ENCODE measurements around the gene CDC14B. TPM values are rescaled to one million over a fixed set of nuclear protein-coding genes. Genes with fewer than 3 reads are reported as not detected.

CDC14B gene
- total RNA-seq, 2 experiments from 2014 or later = 0.62 to 0.89 TPM

DNA sequence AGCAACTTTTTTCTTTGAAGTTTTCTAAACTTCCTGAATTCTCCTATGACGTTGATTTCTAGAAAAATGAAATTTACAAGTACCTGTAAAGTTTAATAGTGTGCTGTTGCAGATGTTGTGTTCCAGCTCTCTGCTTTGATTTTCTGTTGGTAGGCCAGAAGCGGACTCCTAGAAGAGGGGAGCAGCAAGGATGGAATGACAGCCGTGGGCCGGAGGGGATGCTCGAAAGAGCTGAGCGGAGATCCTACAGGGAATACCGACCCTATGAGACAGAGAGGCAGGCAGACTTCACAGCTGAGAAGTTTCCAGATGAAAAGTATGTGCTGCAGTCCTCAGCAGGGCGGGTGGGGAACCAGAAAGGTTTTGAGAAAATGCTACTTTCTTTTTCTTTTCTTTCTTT lies 161.4 kb downstream of the CDC14B start:
- intact Hi-C loops (cut with micrococcal nuclease) = no loop called here
- CTCF ChIA-PET = interaction anchor here (1.1 kb wide), 1 partner anchor 16 kb away, joined by 5 read pairs; no protein-coding TSS in a partner anchor
- peaks cover 8% of the 10 kb centered on the region for H3K36me3 Mint-ChIP-seq (ENCODE audit: low read depth)
- H3K4me1 Mint-ChIP-seq (ENCODE audit: low read depth) = peaks cover 18% of the 10 kb centered on the region
- H3K9me3 Mint-ChIP-seq = no peaks in the 10 kb centered on the region
- H3K27me3 Mint-ChIP-seq (ENCODE audit: low read depth) = no peaks in the 10 kb centered on the region
- no peak overlapping the region for H3K4me3 Mint-ChIP-seq
- H3K27ac Mint-ChIP-seq = no peak overlapping the region
- no peak for DNase-seq

DNA sequence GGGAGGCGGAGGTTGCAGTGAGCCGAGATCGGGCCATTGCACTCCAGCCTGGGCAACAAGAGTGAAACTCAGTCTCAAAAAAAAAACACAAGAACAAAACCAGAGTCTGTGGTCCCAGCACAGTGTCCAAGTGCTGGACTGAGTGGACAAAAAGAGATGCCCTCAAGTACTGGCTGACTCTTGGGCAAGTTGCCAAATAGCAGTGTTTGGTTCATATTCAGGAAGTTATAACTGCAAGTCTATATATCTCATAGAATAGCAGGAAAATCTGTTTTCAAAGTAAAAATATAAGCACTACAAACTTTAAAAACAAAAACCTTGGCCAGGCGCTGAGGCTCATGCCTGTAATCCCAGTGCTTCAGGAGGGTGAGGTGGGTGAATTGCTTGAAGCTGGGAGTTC lies 162.4 kb downstream of the CDC14B start:
- Mint-ChIP-seq H3K27ac (no peak overlapping the region), H3K9me3 (no peaks in the 10 kb centered on the region), H3K27me3 (ENCODE audit: low read depth) (no peaks in the 10 kb centered on the region), H3K4me1 (ENCODE audit: low read depth) (peaks cover 22% of the 10 kb centered on the region), H3K36me3 (ENCODE audit: low read depth) (peaks cover 8% of the 10 kb centered on the region), H3K4me3 (no peak overlapping the region)
- DNase-seq = no peak
- intact Hi-C loops (cut with micrococcal nuclease) = no loop called here
- CTCF ChIA-PET = interaction anchor here (1.1 kb wide), 1 partner anchor 15 kb away, joined by 5 read pairs; no protein-coding TSS in a partner anchor

DNA sequence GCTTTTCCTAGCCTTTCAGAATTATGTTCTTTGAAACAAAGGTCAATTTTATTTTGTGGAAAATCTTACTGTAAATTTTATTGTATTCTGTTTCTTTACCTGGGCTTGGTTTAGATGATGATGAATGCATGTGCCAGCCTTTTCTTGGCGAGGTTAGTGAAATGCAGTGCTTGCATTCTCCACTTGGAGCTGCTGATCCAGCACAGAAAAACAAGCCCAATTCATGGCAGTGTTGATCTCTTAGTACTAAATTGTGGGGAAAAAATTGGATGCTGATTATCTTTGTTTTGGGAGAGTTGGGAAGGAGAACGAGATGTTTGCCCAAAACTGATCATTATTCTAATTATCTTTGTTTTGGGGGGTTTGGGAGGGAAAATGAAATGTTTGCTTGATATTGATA lies 166.0 kb downstream of the CDC14B start:
- no peaks in the 10 kb centered on the region for H3K9me3 Mint-ChIP-seq
- CTCF ChIA-PET = interaction anchor here (2.7 kb wide), 1 partner anchor 10 kb away, joined by 16 read pairs; no protein-coding TSS in a partner anchor
- no peak overlapping the region for H3K4me3 Mint-ChIP-seq
- peak; percentile 30 for DNase-seq
- H3K36me3 Mint-ChIP-seq (ENCODE audit: low read depth) = peaks cover 2% of the 10 kb centered on the region
- H3K27ac Mint-ChIP-seq = no peak overlapping the region
- no peaks in the 10 kb centered on the region for H3K27me3 Mint-ChIP-seq (ENCODE audit: low read depth)
- peaks cover 29% of the 10 kb centered on the region for H3K4me1 Mint-ChIP-seq (ENCODE audit: low read depth)
- intact Hi-C loops (cut with micrococcal nuclease) = no loop called here

DNA sequence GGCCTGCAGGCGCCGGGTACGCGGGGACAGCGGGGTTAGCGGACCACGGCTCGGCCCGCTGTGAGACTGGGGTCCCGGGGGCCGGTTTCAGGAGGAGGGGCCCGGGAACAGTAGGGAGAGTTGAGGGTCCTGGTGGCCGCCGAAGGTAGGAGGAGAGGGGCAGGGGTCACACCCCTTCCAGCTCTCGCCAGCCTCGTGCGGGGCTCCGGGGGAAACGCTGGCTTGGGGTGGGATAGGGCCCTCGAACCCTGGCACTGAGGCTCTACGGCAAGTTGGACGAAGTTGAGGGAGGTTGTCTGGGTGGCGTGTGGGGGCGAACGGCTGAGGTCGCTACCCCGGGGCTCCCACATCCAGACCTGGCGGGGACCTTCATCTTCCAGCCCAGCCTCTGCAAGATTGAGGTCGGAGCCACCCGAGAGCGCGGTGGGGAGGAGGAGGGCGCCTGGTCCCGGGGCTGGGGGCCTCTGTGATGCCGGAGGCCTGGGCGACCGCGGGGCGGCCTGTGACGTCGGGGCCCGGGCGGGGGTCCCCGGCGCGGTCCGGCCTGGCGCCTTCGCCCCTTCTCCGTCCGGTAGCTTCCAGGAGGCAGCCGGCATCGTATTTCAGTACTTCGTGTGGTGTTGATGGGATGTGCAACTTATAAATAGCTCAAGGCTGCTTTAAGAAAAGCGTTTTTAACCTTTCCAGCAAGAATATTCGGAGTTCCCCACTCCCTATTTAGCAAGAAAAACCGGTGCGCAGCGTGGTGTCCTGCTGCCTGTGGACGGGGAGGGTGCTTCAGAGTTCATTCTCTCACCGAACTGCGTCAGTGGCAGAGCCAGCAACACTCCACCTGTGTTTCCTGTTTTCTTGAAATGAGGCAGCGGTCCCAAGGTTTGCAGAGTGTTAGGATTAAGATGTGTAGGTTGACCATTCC lies 168.8 kb downstream of the CDC14B start:
- H3K4me3 Mint-ChIP-seq = peak overlapping the region; percentile 85
- CTCF ChIA-PET = interaction anchor here (1.1 to 2.7 kb wide), 2 partner anchors 8 to 216 kb away, joined by 3 to 16 read pairs; no protein-coding TSS in a partner anchor

More for the DNA sequence above, 168.8 kb downstream of the CDC14B start:
- Mint-ChIP-seq H3K27me3 (ENCODE audit: low read depth) (peaks cover 4% of the 10 kb centered on the region), H3K36me3 (ENCODE audit: low read depth) (no peaks in the 10 kb centered on the region), H3K9me3 (no peaks in the 10 kb centered on the region), H3K27ac (peak overlapping the region; percentile 70), H3K4me1 (ENCODE audit: low read depth) (peaks cover 29% of the 10 kb centered on the region)
- DNase-seq = peak; percentile 58
- intact Hi-C loops (cut with micrococcal nuclease) = loop anchor here (1.0 to 2.0 kb wide), 4 partner anchors 28 to 203 kb away; partner anchors contain the start of gene ZNF367

Other genes starting within 250 kb of the CDC14B start
- gene SLC35D2, start 236.1 kb downstream of the CDC14B start, total RNA-seq = 1 to 10 TPM in 1 of 2 experiments, under 1 TPM in 1; 0.91 to 1.1 TPM
- 10 to 100 TPM; 35.8 to 36.1 TPM for gene ZNF367, start 201.5 kb downstream of the CDC14B start, total RNA-seq
- gene HABP4, start 169.7 kb downstream of the CDC14B start, total RNA-seq = 1 to 10 TPM; 7.3 to 7.9 TPM
- 1 to 10 TPM; 4.0 to 4.8 TPM for gene PRXL2C, start 35.5 kb upstream of the CDC14B start, total RNA-seq
- gene ZNF510, start 158.2 kb upstream of the CDC14B start, total RNA-seq = 1 to 10 TPM; 6.0 TPM
- 1 to 10 TPM; 2.2 to 2.8 TPM for gene ZNF782, start 234.7 kb upstream of the CDC14B start, total RNA-seq

Data from activated naive CD4-positive, alpha-beta T cell treated with anti-CD3 and anti-CD28 coated beads for 36 hours (primary cell).